NCI-H748 treated with DMSO at 0.1 percent for 48 hours (cell line): ENCODE data around the gene MATK.

Experiments
- DNase-seq: peaks from one replicate; lab custom pipeline; 2025; lab: John Stamatoyannopoulos, UW

The MATK gene

DNA sequence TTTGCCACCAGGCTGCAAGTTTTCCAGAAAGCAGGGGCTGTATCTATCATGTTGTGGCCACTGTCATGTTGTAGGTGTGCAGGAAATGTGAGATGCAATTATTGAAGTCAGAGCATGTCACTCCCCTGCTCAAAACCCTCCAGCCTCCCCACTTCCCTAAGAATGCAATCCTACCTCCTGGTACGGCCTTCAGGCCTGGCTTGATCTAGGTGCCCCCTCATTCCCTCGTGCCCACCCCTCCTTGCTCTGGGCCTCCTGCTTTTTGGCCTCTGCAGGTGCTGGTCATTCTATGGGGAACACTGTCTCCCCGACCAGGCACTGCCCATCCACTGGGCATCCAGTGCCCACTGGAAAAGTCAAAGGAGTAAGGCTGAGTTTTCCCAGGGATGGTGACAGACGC lies 28.5 kb upstream of the MATK start:
- no peak for DNase-seq

DNA sequence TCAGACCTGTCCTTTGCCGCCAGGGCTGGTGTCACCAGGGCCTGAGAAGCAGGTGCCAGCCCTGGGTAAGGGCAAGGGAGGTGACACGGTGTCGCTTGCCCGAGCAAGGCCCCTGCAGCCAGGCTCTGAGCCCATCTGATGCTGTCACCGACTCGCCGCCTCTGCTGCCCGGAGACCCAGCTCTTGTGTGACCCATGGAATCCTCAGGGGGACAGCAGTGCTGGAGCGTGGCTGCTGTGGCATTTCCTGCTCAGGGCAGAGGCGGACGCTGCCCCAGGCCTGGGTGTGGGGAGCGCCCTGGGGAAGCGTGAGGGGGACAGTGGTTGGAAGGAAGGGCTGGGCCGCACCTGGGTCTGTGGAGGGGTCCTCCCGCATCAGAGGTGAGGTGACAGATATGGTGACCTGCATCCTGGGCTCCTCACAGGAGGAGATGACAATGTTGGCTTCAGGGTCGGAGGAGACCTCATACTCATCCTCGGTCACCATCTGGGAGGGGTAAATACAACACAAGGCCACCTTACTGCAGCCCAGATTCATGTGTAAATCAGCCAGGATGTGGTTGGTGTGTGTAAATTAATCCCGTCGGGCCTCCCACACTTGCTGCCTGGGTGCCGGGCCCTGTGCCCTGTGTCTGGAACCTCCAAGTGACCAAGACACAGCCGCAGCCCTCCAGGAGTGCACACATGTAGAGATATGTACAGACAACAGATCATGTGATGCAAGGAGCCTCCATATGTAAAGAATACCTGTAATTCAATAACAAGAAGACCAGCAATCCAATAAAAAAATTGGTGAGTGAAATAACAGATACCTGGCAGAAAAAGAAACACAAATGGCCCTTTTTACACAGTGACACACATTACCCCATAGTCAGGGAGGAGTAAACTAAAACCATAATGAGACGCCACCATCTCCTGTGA lies 27.6 kb upstream of the MATK start:
- no peak for DNase-seq

DNA sequence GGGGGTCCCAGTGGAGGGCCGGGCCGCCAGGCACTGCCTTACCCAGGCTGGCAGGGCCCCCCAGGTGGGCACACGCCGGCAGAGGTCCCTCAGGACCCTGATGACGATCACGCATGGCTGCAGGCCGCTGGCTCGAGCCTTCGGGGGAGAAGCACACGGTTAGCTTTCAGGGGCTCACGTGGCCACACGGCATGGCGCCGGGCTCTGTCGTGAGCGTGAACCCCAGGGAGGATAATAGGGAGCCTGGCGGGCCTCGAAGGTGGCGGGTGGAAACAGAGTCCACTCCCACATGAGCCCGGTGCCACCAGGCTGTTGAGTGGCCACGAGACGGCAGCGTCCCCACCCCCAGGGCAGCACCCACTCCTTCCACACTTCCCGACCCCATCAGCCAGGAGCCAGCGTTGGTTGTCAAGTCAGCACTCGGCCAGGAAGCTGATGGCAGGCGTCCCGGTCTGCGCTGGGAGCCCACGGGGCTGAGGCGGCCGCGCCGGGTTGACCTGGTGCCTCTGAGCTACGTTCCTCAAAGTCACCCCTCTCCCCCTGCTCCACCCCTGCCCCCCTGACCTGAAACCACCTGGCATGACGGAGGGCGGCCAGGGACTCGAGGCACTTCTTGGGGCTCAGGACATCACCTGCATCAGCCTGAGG lies 24.7 kb upstream of the MATK start:
- DNase-seq: no peak

DNA sequence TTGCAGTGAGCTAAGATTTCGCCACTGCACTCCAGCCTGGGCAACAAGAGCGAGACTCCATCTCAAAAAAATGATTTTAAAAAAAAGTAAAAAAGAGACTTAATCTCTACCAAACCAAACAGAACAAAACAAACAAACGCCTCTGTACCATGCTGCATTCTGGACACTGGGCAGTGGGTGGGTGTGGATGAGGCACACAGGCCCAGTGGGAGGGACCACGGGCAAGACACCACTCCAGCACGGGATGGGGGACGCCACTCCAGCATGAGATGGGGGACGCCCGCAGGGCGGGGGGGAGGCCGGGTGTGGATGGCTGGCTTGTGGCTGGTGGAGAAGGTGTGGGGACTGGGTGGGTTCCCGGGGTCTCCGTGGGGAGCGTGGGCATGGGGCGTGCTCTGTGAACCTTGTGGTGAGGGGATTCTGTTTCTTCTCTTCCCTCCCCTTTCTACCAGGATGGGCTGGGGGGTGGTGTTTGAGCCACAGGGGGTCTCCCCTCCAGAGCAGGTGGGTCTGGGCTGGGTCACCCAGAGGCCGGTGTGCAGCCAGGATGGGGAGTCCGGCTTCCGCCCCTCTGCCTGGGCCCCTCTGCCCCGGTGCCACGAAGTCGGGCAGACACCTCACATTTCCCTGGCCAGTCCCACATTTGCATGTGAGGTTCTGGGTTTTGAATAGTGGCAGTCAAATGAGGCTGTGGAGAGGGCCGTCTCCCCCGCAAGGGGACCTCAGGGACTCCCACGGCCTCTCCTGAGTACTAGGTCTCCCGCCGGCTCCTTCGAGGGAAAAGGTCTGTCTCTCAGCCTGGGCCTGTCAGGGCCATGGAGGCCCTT lies 23.9 kb upstream of the MATK start:
- DNase-seq: no peak

DNA sequence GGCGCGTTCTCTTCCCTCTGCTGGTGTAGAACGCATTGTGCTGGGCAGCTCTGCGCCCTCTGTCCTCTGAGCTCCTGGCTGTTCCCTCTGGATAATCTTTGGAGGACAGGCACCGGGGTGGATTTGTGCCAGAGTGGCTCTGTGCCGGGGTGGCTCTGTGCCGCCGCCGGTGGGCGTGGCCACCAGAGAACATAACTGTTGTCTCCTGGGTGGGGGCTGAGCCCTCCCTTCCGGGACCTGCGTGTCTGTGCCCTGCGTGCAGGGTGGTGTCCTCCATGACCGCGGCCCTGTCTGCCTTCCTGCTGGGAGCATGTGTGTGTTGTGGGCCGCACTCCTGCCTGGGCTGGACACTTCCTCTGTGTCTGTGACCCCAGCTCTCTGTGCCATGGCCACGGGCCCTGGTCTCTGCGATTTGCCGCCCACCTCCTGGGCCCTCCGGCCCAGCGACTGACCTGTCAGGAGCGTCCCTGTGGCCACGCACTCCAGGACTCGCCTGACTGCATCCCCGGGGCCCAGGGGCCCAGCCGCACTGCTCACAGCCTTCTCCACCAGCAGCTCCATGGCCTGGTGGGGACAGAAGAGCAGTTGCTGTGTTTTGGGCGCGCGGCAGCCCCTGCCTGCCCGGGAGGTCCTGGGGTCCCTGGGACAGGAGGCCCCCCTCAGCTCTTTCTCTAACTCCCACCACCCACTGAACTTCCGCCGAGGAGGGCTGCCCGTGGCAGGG lies 22.4 kb upstream of the MATK start:
- no peak for DNase-seq

DNA sequence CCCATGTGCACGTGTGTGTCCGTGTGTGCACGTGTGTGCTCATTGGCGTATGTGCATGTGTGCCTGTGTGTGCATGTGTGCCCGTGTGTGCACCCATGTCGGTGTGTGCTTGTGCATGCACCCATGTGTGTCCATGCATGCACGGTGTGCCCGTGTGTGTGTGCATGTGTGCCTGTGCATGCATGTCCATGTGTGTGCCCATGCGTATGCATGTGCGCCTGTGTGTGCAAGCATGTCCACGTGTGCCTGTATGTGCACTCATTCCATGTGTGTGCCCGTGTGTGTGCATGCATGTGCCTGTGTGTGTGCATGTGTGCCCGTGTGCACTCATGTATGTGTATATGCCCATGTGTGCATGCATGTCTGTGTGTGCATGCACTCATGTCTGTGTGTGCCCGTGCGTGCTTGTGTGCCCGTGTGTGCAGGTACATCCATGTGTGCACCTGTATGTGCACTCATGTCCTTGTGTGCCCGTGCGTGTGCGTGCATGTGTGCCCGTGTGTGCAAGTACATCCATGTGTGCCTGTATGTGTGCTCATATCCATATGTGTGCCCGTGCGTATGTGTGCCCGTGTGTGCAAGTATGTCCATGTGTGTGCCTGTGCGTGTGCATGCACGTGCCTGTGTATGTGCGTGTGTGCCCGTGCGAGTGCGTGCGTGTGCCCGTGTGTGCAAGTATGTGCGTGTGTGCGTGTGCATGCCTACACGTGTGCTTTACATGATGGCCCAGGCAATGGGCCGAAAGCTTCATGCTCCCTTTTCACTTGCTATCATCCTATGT lies 21.6 kb upstream of the MATK start:
- no peak for DNase-seq

DNA sequence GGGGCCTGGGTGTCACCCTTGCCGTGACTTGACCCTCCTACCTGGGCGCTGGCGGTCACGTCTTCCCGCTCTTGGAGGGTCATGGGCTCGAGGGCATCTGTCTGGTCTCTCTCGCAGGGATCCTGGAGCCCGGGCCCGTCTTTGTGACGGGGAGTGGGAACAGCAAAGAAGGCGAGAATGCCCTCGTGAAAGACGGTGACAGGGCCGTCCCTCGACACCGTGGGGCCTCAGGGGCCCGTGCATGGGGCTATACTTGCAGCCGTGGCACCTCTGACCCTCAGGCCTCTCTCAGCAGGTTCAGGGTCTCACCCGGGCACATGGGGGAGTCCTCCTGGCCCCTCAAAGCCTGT lies 20.9 kb upstream of the MATK start:
- DNase-seq: no peak

DNA sequence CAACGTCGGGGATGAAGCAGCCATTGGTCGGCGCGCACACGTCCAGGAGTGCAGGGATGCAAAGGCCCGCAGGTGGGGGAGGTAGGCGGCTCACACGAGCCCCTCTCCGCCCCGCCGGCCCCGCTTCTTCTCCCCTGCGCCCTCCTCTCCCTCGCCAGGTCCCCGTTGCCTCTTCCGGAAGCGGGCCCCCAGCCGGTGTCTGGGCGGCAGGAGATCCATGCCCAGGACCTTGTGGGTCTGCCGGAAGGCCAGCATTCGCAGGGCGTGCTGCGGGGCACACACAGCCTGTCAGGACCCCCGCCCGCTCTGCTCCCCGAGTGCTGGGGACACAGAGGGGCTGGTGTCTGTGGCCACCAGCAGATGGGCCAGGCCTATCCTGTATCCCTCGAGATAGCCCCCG lies 19.7 kb upstream of the MATK start:
- DNase-seq: no peak

DNA sequence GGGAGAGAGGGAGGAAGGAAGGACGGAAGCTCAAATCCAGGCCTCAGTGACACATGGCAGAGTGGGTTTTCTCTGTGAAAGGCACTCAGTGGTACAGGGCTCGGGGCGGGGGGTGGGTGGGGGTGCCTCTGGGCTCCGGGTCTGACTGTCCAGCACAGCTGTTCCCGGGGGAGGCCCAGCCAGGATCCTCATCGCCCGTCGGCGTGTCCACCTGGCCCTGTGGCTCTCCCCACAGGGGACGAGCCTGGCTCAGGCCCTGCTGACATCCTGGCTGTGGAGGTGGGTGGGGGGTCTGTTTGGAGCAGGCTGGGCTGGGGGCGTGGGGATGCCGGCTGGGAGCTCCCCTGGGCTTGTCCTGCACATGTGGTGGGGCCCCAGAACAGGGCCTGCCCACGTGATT lies 18.2 kb upstream of the MATK start:
- no peak for DNase-seq

DNA sequence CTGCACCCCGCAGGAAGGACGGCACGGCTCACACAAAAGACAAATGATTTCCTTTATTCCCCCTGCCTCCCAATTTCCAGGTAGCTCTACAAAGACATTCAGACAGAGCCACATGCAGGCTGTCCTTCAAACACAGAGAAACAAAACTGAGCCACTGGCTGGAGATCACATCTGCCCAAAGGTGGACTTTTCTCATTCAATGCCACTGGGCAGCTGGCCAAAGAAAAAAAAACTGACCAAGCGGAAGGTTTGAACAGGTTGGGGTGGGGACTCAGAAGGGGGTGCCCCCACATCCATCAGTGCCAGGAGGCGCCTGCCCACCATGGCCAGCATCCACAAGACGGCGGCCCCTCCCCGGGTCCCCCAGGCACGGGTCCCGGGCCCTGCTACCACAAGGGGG lies 17.8 kb upstream of the MATK start:
- no peak for DNase-seq

DNA sequence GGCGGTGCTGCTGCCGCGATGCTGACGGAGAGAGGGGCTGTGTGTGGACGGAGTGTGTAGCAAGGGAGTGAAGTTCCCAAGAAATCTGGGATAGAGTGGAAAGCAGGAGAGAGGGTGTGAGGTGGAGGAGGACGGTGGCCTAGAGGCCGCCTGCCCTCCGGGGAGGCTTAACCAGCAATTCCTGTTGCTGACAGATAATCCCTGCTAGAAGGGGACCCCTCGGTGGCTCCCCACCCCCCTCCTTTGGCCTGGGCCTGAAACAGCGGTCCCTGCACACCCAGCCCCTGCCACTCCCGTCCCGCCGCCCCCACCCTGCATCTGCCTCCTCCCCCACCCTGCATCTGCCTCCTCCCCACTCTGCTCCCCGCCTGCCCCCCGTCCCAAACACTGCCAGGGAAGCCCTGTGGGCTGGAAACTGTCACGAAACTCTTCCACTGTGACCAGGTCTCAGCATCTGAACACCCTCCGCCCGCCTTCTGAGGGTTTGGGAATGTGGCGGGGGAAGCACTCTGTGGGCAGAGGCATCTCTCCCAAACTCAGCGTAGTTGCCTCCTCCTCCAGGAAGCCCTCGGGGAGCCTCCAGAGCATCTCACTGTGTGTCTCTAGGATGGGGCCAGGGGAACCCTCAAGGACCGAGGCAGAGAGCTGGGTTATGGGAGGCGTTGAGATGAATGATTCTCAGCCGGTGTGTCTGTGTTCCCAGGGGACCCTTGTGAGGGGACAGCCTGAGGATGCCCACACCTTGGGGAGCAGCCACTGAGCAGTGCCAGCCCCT lies 17.1 kb upstream of the MATK start:
- no peak for DNase-seq

DNA sequence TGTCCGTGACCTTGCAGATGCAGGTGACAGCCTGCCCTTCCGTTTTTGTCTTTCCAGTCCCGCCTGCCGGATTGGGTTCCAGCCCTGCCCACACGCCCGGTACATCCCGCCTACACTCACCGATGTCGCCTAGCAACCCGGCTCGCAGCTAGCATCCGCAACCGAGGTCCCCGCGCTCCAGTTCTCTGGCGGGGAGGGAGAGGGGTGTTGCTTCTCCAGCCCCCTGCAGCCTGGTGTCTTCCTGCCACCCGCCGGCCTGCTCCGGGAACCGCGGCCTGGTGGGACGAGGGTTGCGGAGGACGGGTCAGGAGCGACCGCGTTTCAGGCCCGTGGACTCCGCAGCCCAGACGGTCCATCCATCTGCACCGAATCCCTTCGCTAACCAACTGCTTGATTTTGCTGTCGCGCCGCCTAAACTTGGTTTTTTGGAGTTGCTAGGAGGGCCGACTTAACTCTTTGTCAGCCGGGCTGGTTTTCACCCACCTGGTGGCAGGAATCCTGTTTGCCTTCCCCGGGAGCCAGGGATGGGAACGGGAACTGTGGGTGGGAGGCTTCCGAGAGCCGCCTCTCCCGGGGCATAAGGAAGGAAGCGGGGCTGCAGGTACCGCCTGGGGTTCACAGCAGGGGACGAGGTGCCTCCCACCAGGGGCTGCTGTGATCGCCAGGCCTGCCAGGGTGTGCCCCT lies 15.4 kb upstream of the MATK start:
- DNase-seq: peak; percentile 39

DNA sequence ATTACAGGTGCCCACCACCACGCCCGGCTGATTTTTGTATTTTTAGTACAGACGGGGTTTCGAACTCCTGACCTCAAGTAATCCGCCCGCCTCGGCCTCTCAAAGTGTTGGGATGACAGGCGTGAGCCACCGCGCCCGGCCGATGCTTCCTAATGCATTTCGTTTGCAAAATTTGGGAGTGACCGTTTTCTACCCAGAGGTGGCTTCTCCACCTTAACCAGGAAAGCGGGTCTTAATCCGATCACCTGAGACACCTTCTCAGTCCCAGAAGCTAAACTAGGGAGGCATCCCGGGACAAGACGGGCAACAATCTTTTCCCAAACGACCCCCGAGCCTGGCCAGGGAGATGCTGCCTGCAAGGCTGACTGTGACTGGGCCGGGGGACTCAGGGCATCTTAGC lies 14.8 kb upstream of the MATK start:
- no peak for DNase-seq

DNA sequence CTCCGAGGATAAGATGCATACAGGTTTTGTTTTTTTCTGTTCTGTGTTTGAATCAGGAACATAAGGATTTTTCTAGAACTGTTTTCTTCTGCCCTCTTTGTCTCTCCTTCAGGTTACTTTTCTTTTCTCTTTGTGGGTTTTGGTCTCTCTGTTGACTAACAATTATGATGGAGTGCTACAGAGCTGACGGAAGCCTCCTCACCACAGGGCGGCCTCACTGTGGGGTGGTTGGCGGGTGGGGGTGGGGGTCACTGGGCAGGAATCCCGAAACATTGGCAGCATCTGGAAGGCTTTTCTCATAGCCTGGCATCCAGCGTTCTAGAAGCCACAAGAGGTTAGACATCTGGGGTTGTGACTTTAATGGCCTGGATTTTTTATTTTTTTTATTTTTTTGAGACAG lies 12.0 kb upstream of the MATK start:
- DNase-seq: no peak

DNA sequence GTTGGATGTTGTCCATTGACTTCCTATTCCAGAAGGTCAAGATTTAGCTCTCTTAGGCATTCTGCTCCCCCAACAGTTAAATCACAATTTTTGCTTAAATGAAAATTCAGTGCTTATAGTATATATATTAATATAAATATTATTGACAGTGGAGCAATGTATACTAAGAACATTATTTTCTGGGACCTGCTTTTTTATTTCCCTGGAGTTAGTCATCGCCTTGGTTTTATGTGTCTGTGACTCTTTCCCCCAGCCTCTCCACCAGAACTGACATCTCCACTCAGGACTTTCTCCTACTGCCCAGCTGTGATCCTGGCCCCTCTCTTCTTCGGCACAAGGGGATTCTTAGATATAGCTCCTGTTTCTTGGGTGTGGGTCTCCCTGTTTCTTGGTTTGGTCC lies 10.2 kb upstream of the MATK start:
- DNase-seq: no peak

DNA sequence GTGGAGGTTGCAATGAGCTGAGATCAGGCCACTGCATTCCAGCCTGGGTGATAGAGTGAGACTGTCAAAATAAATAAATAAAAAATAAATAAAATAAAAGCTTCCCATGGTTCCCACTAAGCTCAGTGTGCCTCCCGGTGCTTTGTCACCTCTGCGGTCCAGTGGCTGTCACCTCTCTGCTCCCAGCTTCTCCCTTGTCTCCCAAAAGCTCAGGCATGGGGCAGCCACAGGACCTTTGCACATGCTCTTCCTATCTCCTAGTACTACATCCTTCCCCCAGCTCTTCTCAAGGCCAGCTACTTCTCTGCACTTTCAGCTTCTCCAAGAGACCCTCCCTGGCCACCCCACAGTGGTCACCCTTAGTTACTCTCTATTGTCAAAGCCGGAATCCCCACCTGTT lies 7.6 kb upstream of the MATK start:
- DNase-seq: no peak

DNA sequence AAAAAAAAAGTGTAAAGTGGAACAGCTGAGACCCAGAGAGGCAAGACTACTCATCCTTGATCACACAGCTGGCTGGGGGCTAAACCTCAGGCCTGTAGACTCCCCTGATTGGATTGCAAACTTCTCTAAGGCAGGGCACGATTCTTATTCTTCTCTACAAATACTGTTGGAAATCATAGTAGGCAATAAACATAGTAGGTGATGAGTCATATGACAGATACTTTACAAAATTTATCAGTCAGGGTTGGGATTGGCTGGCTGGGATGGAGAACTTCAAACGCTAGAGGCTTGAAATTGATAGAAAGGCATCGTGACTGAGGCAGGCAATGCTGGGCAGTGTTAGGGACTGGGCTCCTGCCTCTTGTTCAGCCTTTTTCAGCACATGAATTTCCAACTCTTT lies 5.9 kb upstream of the MATK start:
- DNase-seq: no peak

DNA sequence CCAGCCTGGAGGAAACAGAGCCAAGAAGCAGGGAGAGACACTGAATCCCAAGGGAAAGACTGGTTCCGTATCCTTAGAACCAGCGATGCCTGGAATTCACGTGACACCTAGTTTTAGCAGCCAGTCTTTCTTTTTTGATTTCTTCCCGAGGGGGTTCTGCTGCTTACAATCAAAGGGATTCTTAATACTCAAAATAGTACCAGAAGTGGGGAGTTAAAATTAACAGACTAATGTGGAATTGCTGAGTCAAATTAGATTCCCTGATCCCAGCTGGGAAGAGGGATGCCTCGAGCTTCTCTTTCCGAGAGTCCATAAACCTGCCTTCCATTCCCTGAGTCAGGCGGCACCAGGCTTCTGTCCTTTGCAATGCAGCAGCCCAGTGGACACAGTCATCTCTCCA lies 4.8 kb upstream of the MATK start:
- DNase-seq: no peak

DNA sequence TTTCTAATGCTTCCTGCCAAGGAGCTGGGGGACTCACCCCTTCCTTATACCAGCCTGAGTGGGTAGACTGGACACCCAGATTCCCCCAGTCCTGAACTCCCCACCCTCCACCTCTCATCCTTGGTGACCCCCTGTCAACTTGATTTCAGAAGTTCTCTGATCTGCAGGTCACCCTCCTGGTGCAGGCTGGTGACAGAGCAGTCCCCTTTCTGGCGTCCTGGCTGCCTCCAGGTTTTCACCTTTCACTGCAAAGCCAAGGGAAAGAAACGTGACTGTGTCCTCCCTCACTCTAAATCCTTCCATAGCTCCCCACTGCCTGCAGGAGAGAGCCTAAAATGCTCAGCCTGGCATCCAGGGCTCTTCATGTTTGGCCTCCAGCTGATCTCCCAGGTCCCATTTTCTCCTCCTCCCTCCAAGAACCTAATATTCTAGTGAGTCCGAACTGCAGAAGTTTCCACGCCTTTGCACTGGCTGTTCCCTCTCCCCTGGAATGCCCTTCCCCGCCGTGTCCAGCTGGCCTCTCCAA lies 4.1 kb upstream of the MATK start:
- DNase-seq: no peak
